GM21515 (cell line): Measurements from ENCODE around the gene TMEM97.
"Not testable (repeated sequence)": the region's sequence is repeated elsewhere in the genome, so short reads cannot be mapped to it uniquely, and the experiment has no call there.

Experiments used
- ATAC-seq: cut with Tn5 transposase; IDR thresholded peaks from one replicate; pipeline ENCODE4 v1.9.1; 2021; ENCODE audit not compliant: unreplicated experiment

The TMEM97 gene

DNA sequence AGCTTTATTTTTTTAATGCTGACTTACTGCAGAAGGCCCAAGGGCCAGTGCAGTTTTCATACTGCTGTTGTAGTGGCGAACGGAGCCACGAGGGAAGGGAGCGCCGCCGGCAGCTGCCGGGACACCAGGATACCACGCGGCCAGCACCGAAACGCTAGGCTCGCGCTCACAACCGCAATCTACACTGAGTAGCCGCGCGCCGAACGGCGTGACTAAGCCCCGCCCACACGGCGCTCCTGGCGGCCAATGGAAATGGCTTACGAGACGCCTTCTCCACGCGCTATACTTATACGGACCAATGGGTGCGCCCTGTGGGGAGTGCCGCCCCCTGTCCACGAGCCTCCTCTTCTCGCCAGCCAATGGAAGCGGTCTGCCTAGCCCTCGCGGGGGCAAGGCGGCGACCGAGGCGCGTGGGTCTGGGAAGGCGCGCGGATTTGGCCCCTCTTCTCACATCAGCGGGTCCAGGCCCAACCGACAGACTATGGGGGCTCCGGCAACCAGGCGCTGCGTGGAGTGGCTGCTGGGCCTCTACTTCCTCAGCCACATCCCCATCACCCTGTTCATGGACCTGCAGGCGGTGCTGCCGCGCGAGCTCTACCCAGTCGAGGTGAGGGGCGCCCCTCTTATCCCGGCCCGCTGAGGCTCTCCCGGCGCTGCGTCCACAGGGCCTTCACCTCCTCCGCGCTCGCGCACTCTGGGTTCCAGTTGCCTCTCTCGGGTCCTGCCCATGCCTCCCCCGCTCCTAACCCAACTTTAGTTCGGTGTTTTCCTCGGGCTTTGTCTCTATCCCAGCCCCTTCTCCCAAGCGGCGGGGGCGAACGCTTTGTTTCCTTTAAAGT is at the start of gene TMEM97:
TMEM97 (plus strand) TSS at position 442 of the 839 bp plus-strand sequence; CDS start at position 482, 40 bp downstream.
- ATAC-seq: peak; percentile 92

- ATAC-seq: no peak
Observed at GRCh38 chr17:28270055-28270454, 48.9 kb upstream of the TMEM97 start.

GRCh38 chr17:28270926-28271325 is 48.1 kb upstream of the TMEM97 start:
- no peak for ATAC-seq

- ATAC-seq: no peak
Observed at GRCh38 chr17:28271431-28271830, 47.6 kb upstream of the TMEM97 start.

DNA sequence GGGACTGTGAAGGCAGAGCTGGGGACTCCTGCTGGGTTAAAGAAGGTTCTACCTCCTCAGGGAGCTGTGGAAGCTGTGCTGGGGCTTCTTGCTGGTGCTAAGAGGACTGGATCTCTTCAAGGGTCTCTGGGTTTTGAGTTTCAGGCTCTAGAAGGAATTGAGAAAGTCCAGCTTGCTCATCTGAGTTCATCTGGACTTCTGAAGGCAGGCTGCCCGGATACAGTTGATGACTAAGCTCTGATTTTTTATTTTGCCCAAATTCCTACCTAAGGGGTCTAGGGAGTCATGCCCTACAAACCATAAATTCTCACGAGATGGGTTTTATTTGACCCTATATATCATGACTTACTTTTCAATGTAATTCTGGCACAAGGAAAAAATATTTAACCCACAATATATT is 46.8 kb upstream of the TMEM97 start:
- ATAC-seq: no peak

DNA sequence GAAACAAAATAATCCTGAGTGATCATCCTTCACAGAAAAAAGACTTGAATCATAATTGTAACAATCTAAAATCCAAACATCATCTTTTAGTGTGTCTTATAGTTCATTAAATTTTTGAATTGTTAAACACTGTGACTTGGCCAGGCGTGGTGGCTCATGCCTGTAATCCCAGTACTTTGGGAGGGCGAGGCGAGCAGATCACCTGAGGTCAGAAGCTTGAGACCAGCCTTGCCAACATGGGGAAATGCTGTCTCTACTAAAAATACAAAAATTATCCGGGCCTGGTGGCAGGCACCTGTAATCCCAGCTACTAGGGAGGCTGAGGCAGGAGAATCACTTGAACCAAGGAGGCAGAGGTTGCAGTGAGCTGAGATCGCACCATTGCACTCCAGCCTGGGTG is 45.7 kb upstream of the TMEM97 start:
- ATAC-seq: not testable (repeated sequence)

DNA sequence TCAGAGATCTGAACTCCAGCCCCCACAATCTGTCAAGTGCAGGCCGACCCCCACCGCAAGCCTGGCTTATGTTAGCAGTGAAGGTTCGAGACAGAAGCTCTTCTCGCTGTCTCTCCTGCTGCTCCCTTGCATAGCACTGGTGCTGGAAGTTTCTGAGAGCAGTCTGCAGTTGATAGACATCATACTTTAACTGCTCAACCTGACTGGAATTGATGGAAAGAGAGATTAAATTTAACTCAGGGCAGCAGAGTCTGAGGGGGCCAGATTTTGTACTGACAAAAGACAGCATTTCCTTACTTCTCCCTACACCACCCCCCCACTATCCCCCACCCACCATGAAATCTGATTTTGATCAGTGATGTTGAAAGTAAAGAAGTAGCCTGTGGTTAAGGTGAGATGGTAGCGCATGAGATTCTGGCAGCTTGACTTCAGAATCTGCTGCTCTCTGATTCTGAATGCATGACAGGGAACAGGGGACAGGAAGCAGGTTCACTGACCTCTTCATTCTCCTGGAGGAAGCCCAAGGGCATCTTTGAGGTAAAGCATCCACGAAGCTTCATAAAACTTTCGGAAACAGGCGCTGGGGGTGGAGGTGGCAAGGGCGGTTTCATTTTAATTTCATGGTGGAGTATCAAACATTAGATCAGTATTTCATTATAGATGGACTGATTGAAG is 44.3 kb upstream of the TMEM97 start:
- ATAC-seq: no peak

GRCh38 chr17:28276011-28276410 is 43.0 kb upstream of the TMEM97 start:
- no peak for ATAC-seq

GRCh38 chr17:28279411-28279810 is 39.6 kb upstream of the TMEM97 start:
- no peak for ATAC-seq

DNA sequence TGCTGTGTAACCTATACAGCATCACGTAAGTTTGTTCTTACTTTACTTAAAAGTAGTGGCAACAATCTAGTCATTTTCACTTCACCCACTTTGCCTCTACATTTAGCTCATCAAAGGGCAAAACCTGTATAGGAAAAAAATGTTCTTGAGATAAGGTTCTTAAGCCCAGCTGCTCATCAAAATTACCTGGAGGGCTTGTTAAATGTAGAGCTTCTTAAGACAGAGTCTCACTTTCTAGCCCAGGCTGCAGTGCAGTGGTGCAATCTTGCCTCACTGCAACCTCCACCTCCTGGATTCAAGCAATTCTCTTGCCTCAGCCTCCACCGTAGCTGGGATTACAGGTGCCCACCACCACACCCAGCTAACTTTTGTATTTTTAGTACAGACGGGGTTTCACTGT is 38.2 kb upstream of the TMEM97 start:
- no peak for ATAC-seq

GRCh38 chr17:28282596-28282995 is 36.4 kb upstream of the TMEM97 start:
- no peak for ATAC-seq

GRCh38 chr17:28285965-28286364 is 33.0 kb upstream of the TMEM97 start:
- ATAC-seq: no peak

GRCh38 chr17:28290703-28291102 is 28.3 kb upstream of the TMEM97 start:
- no peak for ATAC-seq

DNA sequence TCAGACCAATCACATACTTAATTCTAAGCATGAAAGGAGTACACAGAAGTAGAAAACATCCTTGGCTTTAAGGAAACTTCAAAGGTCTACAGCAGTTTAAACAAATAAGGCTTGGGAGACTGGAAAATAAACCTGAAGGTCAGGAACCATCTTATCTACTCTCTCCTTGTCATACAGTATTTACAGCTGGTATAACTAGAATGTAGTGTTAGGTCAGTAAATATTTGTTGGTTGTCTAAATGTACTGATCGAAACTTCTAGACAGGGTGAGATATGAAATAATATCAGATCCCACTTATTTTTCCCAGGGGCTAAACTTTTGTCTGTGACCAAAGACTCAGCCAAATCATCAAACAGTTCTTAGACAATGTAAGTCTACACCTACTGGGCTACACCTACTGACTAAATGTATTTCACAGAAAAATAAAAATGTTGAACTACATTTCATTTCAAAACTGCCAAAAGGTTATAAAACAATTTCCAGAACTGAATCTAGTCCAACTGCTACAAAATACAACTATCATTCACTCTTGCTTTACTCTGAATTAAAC is 27.1 kb upstream of the TMEM97 start:
- ATAC-seq: no peak

GRCh38 chr17:28292878-28293277 is 26.1 kb upstream of the TMEM97 start:
- ATAC-seq: not testable (repeated sequence)

DNA sequence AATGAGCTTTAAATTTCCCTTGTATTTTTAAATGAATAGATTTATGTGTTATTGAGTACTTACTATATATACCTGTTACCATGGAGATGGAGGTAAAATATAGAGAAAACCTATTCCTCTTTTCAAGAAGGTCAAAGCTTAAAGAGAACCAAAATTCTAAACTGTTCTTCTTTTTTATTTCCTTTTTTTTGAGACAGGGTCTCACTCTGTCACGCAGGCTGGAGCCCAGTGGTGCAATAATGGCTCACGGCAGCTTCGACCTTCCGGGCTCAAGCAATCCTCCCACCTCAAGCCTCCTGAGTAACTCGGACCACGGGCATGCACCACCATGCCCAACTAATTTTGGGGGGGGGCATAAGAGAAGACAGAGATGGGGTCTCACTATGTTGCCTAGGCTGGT is 25.0 kb upstream of the TMEM97 start:
- ATAC-seq: no peak

DNA sequence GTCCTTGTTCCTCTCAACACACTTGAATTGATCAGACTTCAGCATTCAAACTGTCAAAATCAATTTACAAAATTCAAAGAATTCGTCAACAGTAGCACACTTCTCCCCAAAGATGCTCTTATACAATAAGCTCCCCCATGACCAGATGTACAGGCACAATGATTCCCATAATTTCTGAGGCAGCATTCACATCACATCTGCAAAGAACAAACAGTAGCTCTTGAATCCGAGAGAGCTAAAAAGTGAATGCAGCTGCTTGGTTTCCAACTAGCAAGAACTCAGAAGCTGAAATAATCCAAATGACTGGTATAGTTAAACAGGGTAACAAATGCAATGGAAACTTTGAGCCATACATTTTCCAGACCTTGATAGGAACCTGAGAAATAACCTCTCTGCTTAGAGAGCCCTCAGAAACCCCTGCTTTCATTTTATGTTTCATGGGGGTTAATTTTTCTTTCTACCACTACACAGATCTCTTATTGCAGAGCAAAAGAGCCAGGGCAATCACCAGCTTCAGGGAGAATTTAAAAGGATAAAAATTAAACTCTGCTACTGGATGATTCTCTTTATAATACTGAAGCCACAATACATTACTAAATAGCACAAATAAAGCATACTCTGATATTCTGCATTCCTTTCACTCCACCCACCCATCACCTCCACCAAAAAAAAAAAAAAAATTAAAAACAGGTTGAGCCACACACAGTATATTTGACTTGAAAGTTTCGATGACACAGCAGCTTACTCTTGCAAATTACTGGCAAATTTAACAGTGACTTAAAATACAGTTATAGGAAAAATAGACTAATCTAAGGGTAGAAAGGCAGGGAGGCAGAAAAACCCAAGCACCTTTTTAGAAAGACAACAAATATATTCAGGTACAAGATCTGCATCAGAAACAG is 23.1 kb upstream of the TMEM97 start:
- no peak for ATAC-seq

DNA sequence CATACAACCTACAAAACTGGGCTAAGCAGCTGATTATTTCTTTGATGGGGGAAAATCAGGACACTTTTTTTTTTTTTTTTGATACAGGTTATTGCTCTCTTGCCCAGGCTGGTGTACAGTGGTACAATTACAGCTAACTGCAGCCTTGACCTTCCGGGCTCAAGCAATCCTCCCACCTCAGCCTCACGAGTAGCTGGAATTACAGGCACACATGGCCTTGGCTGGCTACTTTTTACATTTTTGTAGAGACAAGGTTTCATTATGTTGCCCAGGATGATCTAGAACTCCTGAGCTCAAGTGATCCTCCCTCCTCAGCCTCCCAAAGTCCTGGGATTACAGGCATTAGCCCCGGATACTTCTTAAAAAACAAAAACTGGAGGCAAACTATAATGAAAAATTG is 20.6 kb upstream of the TMEM97 start:
- ATAC-seq: no peak

DNA sequence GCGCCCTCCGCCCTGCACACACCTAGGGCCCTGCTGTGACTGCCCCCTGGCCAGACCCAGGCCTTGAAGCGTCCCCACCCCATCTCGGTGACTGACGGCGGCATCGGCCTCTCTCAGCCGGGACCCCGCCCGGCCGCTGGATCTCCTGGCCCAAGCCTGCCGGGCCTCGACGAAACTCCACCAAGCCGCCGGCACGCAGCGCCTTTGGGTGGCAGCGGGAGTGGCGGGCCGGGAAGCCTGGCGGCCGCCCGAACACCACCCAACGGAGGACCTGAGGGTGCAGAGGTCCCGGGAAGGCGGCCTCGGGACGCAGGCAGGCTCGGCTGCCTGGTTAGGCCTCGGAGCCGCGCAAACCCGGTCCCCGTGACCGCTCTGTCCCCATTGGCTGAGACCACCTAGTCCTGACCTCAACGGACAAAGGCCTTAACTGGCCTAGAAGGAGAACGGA is 12.0 kb upstream of the TMEM97 start:
- ATAC-seq: no peak

DNA sequence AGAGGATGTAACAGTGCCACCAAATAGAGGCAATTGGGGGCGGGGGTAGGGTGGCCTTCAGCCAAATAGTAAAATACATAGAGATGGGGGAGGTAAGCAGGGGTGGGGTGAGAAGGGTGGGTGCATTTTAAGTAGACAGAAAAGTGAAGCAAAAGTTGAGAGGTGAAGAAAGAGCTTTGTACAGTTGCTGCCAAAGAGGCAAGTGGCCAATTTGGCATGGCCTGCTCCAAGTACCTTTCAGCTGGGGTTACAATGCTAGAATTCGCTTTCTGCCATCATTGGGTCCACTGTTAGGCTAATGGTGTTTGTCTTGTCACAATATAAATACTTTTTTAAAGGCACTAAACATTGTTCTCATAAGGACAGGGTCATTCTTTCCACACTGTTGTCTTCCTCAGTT is 5.2 kb upstream of the TMEM97 start:
- no peak for ATAC-seq
